HuH-7 (cell line): ENCODE results near the gene CSF1R.
"Not testable (repeated sequence)": the region's sequence is repeated elsewhere in the genome, so short reads cannot be mapped to it uniquely, and the experiment has no call there.

Experiments
- DNase-seq: peaks from one replicate; pipeline ENCODE4 v3.0.0; 2011; ENCODE audit warnings: low spot score

CSF1R gene

GRCh38 chr5:150103678-150104549, 17.6 kb upstream of the CSF1R start:
- no peak for DNase-seq

GRCh38 chr5:150101023-150101422, 14.7 kb upstream of the CSF1R start:
- DNase-seq, result no peak

GRCh38 chr5:150097152-150097551, 10.8 kb upstream of the CSF1R start:
- no peak for DNase-seq

GRCh38 chr5:150092159-150092787, 5.9 kb upstream of the CSF1R start:
- no peak for DNase-seq

- no peak for DNase-seq
Observed at GRCh38 chr5:150085191-150085912, 1.0 kb downstream of the CSF1R start.

GRCh38 chr5:150084754-150085153, 1.6 kb downstream of the CSF1R start:
- not testable (repeated sequence) for DNase-seq

GRCh38 chr5:150082889-150083288, 3.5 kb downstream of the CSF1R start:
- DNase-seq, result no peak

GRCh38 chr5:150082374-150082773, 4.0 kb downstream of the CSF1R start:
- no peak for DNase-seq

GRCh38 chr5:150081541-150082283, 4.6 kb downstream of the CSF1R start:
- DNase-seq, result no peak

GRCh38 chr5:150080696-150081435, 5.5 kb downstream of the CSF1R start:
- no peak for DNase-seq

- DNase-seq, result no peak
Observed at GRCh38 chr5:150079909-150080461, 6.4 kb downstream of the CSF1R start.

GRCh38 chr5:150078802-150079689, 7.3 kb downstream of the CSF1R start:
- no peak for DNase-seq

- DNase-seq, result no peak
Observed at GRCh38 chr5:150077996-150078801, 8.2 kb downstream of the CSF1R start.

- no peak for DNase-seq
Observed at GRCh38 chr5:150077060-150077459, 9.3 kb downstream of the CSF1R start.

GRCh38 chr5:150075806-150076205, 10.5 kb downstream of the CSF1R start:
- DNase-seq, result no peak

GRCh38 chr5:150075233-150075632, 11.1 kb downstream of the CSF1R start:
- no peak for DNase-seq

GRCh38 chr5:150073677-150074076, 12.7 kb downstream of the CSF1R start:
- DNase-seq, result no peak

GRCh38 chr5:150073086-150073625, 13.2 kb downstream of the CSF1R start:
- DNase-seq, result no peak

- DNase-seq, result no peak
Observed at GRCh38 chr5:150070821-150071220, 15.5 kb downstream of the CSF1R start.
